GM23248 (cell line): Measurements from ENCODE around the gene VGF. TPM values are rescaled to one million over a fixed set of nuclear protein-coding genes. Genes with fewer than 3 reads are reported as not detected.

ENCODE experiments used
- DNase-seq: peaks from one replicate; pipeline ENCODE4 v3.0.0-alpha.2; 2015
- H2AFZ ChIP-seq: fragments of 200-600 bp; sonication (generic); 2 replicates; pipeline ENCODE4 v1.6.1; 2016; ENCODE audit warnings: antibody characterized with exemption
- H3F3A ChIP-seq: fragments of 200-600 bp; sonication (generic); 2 replicates; pipeline ENCODE4 v1.6.1; 2016; ENCODE audit warnings: mild to moderate bottlenecking, antibody characterized with exemption, mixed run types; ENCODE audit not compliant: insufficient read depth
- H3K27ac ChIP-seq: fragments of 200-600 bp; sonication (generic); 2 replicates; pipeline ENCODE4 v1.5.1; 2016; ENCODE audit warnings: mild to moderate bottlenecking
- H3K27me3 ChIP-seq: fragments of 200-600 bp; sonication (generic); replicated peaks from 2 replicates; pipeline ENCODE4 v1.6.1; 2016; ENCODE audit warnings: mild to moderate bottlenecking; ENCODE audit not compliant: insufficient read depth
- H3K36me3 ChIP-seq: fragments of 200-600 bp; sonication (generic); 2 replicates; pipeline ENCODE4 v1.6.1; 2016; ENCODE audit warnings: low read depth, mild to moderate bottlenecking
- H3K4me1 ChIP-seq: fragments of 200-600 bp; sonication (generic); 2 replicates; pipeline ENCODE4 v1.6.1; 2016; ENCODE audit warnings: mild to moderate bottlenecking; ENCODE audit not compliant: insufficient read depth
- H3K4me2 ChIP-seq: fragments of 200-600 bp; sonication (generic); one replicate; pipeline ENCODE4 v1.6.1; 2016; ENCODE audit warnings: mild to moderate bottlenecking; ENCODE audit not compliant: unreplicated experiment
- H3K4me3 ChIP-seq: fragments of 200-600 bp; sonication (generic); 2 replicates; pipeline ENCODE4 v1.5.1; 2016; ENCODE audit warnings: mild to moderate bottlenecking
- H3K79me2 ChIP-seq: fragments of 200-600 bp; sonication (generic); 2 replicates; pipeline ENCODE4 v1.6.1; 2016; ENCODE audit warnings: mild to moderate bottlenecking; ENCODE audit not compliant: insufficient read depth
- H3K9ac ChIP-seq: fragments of 200-600 bp; sonication (generic); 2 replicates; pipeline ENCODE4 v1.6.1; 2016; ENCODE audit warnings: mild to moderate bottlenecking
- H3K9me2 ChIP-seq: fragments of 200-600 bp; sonication (generic); 2 replicates; pipeline ENCODE4 v1.6.1; 2016; ENCODE audit warnings: mixed run types, mild to moderate bottlenecking, moderate library complexity; ENCODE audit not compliant: insufficient read depth
- H3K9me3 ChIP-seq: fragments of 200-600 bp; sonication (generic); one replicate; pipeline ENCODE4 v1.6.1; 2017; ENCODE audit warnings: low read depth
- H4K20me1 ChIP-seq: fragments of 200-600 bp; sonication (generic); 2 replicates; pipeline ENCODE4 v1.6.0; 2016; ENCODE audit not compliant: insufficient read depth
- EZH2 ChIP-seq: fragments of 200-600 bp; sonication (generic); IDR thresholded peaks from 2 replicates; pipeline ENCODE4 v1.6.1; 2018; ENCODE audit warnings: antibody characterized with exemption, mild to moderate bottlenecking; ENCODE audit not compliant: insufficient read depth, poor library complexity, severe bottlenecking
- EZH2phosphoT487 ChIP-seq: fragments of 200-600 bp; sonication (generic); IDR thresholded peaks from 2 replicates; pipeline ENCODE4 v1.6.1; 2018; ENCODE audit warnings: antibody characterized with exemption, moderate library complexity, mild to moderate bottlenecking, low read depth; ENCODE audit not compliant: insufficient read depth
- WGBS, 2 experiments: methylation state at CpG; one replicate each; pipeline ENCODE4 v1.1.6; 2015 to 2017; ENCODE audit warnings: low lambda C conversion rate in 2 of 2, low coverage in 1 of 2; ENCODE audit errors: missing lambda C conversion rate in 2 of 2; 5-methylcytosine and 5-hydroxymethylcytosine counted together
- in situ Hi-C: fragments of 300-500 bp; cut with MboI; formaldehyde crosslinking; loops from 2 replicates; pipeline ENCODE4 v1.15.0; 2020
- polyA plus RNA-seq: library from polyadenylated mRNA; unstranded; fragments of >200 nt; fragmentation: Nextera tagmentation; extraction: Ambion mirVana; gene quantifications from 2 replicates; pipeline ENCODE4 v1.2.1, GENCODE V29; 2016
- total RNA-seq: library from RNA; depleted of rRNA; stranded (reverse); fragments of >200 nt; shearing (Covaris generic); gene quantifications from 2 replicates; pipeline ENCODE4 v1.2.3, GENCODE V29; 2014

The VGF gene
- total and polyA plus RNA-seq, 2 experiments from 2014 or later: not detected

- Histone ChIP-seq H3K9me2 (no peaks in the 10 kb centered on the region), H3K4me2 (peak overlapping the region; percentile 54), H3K27ac (peak overlapping the region; percentile 98), H3K9ac (peak overlapping the region; percentile 96), H3K36me3 (peaks cover 35% of the 10 kb centered on the region), H4K20me1 (no peaks in the 10 kb centered on the region), H3F3A (peaks cover 78% of the 10 kb centered on the region), H3K9me3 (no peaks in the 10 kb centered on the region), H3K79me2 (peaks cover 46% of the 10 kb centered on the region), H2AFZ (peak overlapping the region; percentile 25), H3K4me1 (peaks cover 53% of the 10 kb centered on the region), H3K4me3 (peak overlapping the region; percentile 94; the same call in 1 of the 2 replicates), H3K27me3 (no peaks in the 10 kb centered on the region)
- 24 to 28% methylated on average over 15 of the region's 15 CpGs for WGBS, 2 experiments
- in situ Hi-C loops: no loop called here
- peak; percentile 84 for DNase-seq
- no peak for TF ChIP-seq EZH2
- no peak for TF ChIP-seq EZH2phosphoT487
Measured at GRCh38 chr7:101125989-101126650, 39.2 kb downstream of the VGF start.

- no peaks in the 10 kb centered on the region for H3K27me3 ChIP-seq
- H2AFZ ChIP-seq: no peak overlapping the region
- DNase-seq: peak; percentile 94
- peak overlapping the region; percentile 98 for H3K27ac ChIP-seq
- peaks cover 21% of the 10 kb centered on the region for H3K36me3 ChIP-seq
- TF ChIP-seq EZH2 (no peak), EZH2phosphoT487 (peak; percentile 77; the same call in 1 of the 2 replicates)
- H3K4me1 ChIP-seq: peaks cover 51% of the 10 kb centered on the region
- peak overlapping the region; percentile 44 for H3K4me2 ChIP-seq
- peaks cover 78% of the 10 kb centered on the region for H3F3A ChIP-seq
- 19 to 28% methylated on average over 7 of the region's 7 CpGs for WGBS, 2 experiments
- no peak overlapping the region for H3K4me3 ChIP-seq
- H3K9me3 ChIP-seq: no peaks in the 10 kb centered on the region
- H3K79me2 ChIP-seq: peaks cover 33% of the 10 kb centered on the region
- in situ Hi-C loops: no loop called here
- H4K20me1 ChIP-seq: no peaks in the 10 kb centered on the region
- no peaks in the 10 kb centered on the region for H3K9me2 ChIP-seq
- H3K9ac ChIP-seq: peak overlapping the region; percentile 96
Measured at GRCh38 chr7:101124376-101125056, 40.9 kb downstream of the VGF start.

GRCh38 chr7:101123703-101124068 is 41.7 kb downstream of the VGF start:
- in situ Hi-C loops: no loop called here
- Histone ChIP-seq H3K9me3 (no peaks in the 10 kb centered on the region), H3K9me2 (no peaks in the 10 kb centered on the region), H3K9ac (no peak overlapping the region; the same call in 1 of the 2 replicates), H3K79me2 (peaks cover 25% of the 10 kb centered on the region), H3K4me2 (no peak overlapping the region), H3K36me3 (peaks cover 14% of the 10 kb centered on the region; the same call in 1 of the 2 replicates), H3K4me1 (peaks cover 56% of the 10 kb centered on the region), H3K27me3 (no peaks in the 10 kb centered on the region), H3F3A (peaks cover 78% of the 10 kb centered on the region), H3K4me3 (no peak overlapping the region), H2AFZ (no peak overlapping the region), H3K27ac (peak overlapping the region; percentile 98), H4K20me1 (no peaks in the 10 kb centered on the region)
- TF ChIP-seq EZH2phosphoT487 (no peak), EZH2 (no peak)
- 96% methylated on average over 3 of the region's 3 CpGs for WGBS, 2 experiments
- DNase-seq: no peak

- Histone ChIP-seq H3K4me2 (peak overlapping the region; percentile 77), H3K79me2 (peaks cover 19% of the 10 kb centered on the region), H3K9me2 (no peaks in the 10 kb centered on the region), H3F3A (peaks cover 77% of the 10 kb centered on the region), H3K9ac (peak overlapping the region; percentile 81), H3K27me3 (no peaks in the 10 kb centered on the region), H3K4me3 (peak overlapping the region; percentile 68), H3K36me3 (peaks cover 8% of the 10 kb centered on the region; the same call in 1 of the 2 replicates), H2AFZ (no peak overlapping the region), H4K20me1 (no peaks in the 10 kb centered on the region), H3K9me3 (no peaks in the 10 kb centered on the region), H3K4me1 (peaks cover 60% of the 10 kb centered on the region), H3K27ac (peak overlapping the region; percentile 98)
- in situ Hi-C loops: no loop called here
- WGBS, 2 experiments: 97 to 98% methylated on average over 11 of the region's 11 CpGs
- TF ChIP-seq EZH2 (no peak), EZH2phosphoT487 (no peak)
- no peak for DNase-seq
Measured at GRCh38 chr7:101122933-101123702, 42.3 kb downstream of the VGF start.
